K562 (cell line): ENCODE results near the gene FBXO21. TPM values are rescaled to one million over a fixed set of nuclear protein-coding genes. Genes with fewer than 3 reads are reported as not detected.

Source experiments
- ATAC-seq: fragments of 200-7000 bp; cut with Tn5 transposase; 3 replicates; pipeline ENCODE4 v1.9.1; 2020; ENCODE audit warnings: moderate library complexity
- BruUV-seq: library from RNA; stranded (reverse); fragments of 400-500 nt; replicated peaks from 2 replicates; lab custom pipeline; 2021; lab: Mats Ljungman, UMichigan
- CTCF ChIA-PET: fragments of 300-600 bp; formaldehyde crosslinking; extraction: SDS; loops from one replicate; lab custom pipeline; 2021; ENCODE audit warnings: low intra/inter-chr PET ratio; lab: Yijun Ruan, JAX
- POLR2A ChIA-PET: fragments of 300-600, 350-650 bp; sonication (Branson Sonifier 250); formaldehyde crosslinking; extraction: SDS; loops from one replicate; lab custom pipeline; 2021; ENCODE audit warnings: antibody characterized with exemption, inconsistent platforms; lab: Yijun Ruan, JAX
- DNase-seq, 4 experiments: peaks; one replicate each; pipeline versions ENCODE4 v3.0.0 to v3.0.0-alpha.2; 2011 to 2018; ENCODE audit warnings: low spot score in 3 of 4, mixed read lengths in 3 of 4; ENCODE audit errors: extremely low read depth in 1 of 4
- FAIRE-seq: peaks from 2 replicates; lab custom pipeline; 2011; peaks lifted over from hg19 to GRCh38; lab: Jason Lieb, UNC
- H2AFZ ChIP-seq: 2 replicates; pipeline ENCODE4 v1.6.0; 2011; ENCODE audit warnings: low read depth, low read length, control low read depth, inconsistent platforms
- H3K27ac ChIP-seq: fragments of 200-600 bp; 3 replicates; pipeline ENCODE4 v1.8.0; 2011; ENCODE audit warnings: low read depth, mild to moderate bottlenecking, control low read depth, inconsistent platforms, low read length, moderate library complexity, mixed read lengths; ENCODE audit errors: extremely low read depth
- H3K27me3 ChIP-seq, 2 experiments: fragments of 300-600 bp in 1 of 2; 2 replicates in 1 of 2; 3 replicates in 1 of 2; pipeline versions ENCODE4 v1.6.0 to v1.8.0; 2011; ENCODE audit warnings: inconsistent platforms in 2 of 2, low read length in 2 of 2, mild to moderate bottlenecking in 1 of 2, mixed read lengths in 1 of 2, moderate library complexity in 1 of 2; ENCODE audit not compliant: control insufficient read depth in 2 of 2, insufficient read depth in 2 of 2
- H3K36me3 ChIP-seq: fragments of 300-600 bp; 3 replicates; pipeline ENCODE4 v1.8.0; 2011; ENCODE audit warnings: mild to moderate bottlenecking, low read length, inconsistent platforms; ENCODE audit not compliant: control insufficient read depth, insufficient read depth
- H3K4me1 ChIP-seq, 2 experiments: fragments of 200-600 bp in 1 of 2; replicated peaks in 1 of 2; 2 replicates in 1 of 2; 3 replicates in 1 of 2; pipeline versions ENCODE4 v1.5.1 to v1.8.0; 2011; ENCODE audit warnings: inconsistent platforms in 2 of 2, low read length in 2 of 2, mild to moderate bottlenecking in 1 of 2, mixed read lengths in 1 of 2, moderate library complexity in 1 of 2; ENCODE audit not compliant: control insufficient read depth in 2 of 2, insufficient read depth in 2 of 2
- H3K4me2 ChIP-seq: 2 replicates; pipeline ENCODE4 v1.6.1; 2011; ENCODE audit warnings: low read length, control low read depth, inconsistent platforms, mixed read lengths; ENCODE audit not compliant: insufficient read depth
- H3K4me3 ChIP-seq: fragments of 200-600 bp; sonication (generic), shearing (Covaris generic); 2 replicates; pipeline ENCODE4 v1.5.1; 2016; ENCODE audit warnings: control low read depth, inconsistent platforms
- H3K79me2 ChIP-seq: fragments of 200-600 bp; 3 replicates; pipeline ENCODE4 v1.8.0; 2011; ENCODE audit warnings: low read length, inconsistent platforms; ENCODE audit not compliant: control insufficient read depth, insufficient read depth
- H3K9ac ChIP-seq, 2 experiments: 2 replicates each; pipeline versions ENCODE4 v1.6.0 to v1.6.1; 2011; ENCODE audit warnings: low read depth in 2 of 2, low read length in 2 of 2, control low read depth in 1 of 2, inconsistent platforms in 1 of 2, mild to moderate bottlenecking in 1 of 2, mixed read lengths in 1 of 2; ENCODE audit not compliant: insufficient read depth in 1 of 2
- H3K9me1 ChIP-seq: one replicate; pipeline ENCODE4 v1.6.0; 2011; ENCODE audit warnings: inconsistent platforms, mild to moderate bottlenecking, low read length, moderate library complexity; ENCODE audit not compliant: control insufficient read depth, insufficient read depth
- H3K9me3 ChIP-seq: replicated peaks from 2 replicates; pipeline ENCODE4 v1.5.1; 2011; ENCODE audit warnings: low read depth, low read length, inconsistent platforms; ENCODE audit not compliant: control insufficient read depth, insufficient read depth
- H4K20me1 ChIP-seq: replicated peaks from 2 replicates; pipeline ENCODE4 v1.6.1; 2011; ENCODE audit warnings: low read length, inconsistent platforms, mixed read lengths; ENCODE audit not compliant: control insufficient read depth, insufficient read depth
- JUNB ChIP-seq: fragments of 450-650 bp; formaldehyde crosslinking; conservative IDR thresholded peaks from 2 replicates; pipeline ENCODE4 v1.4.0; 2020; ENCODE audit warnings: mild to moderate bottlenecking
- NELFE ChIP-seq: IDR thresholded peaks from 2 replicates; pipeline ENCODE4 v1.6.1; 2011; ENCODE audit warnings: mild to moderate bottlenecking; ENCODE audit not compliant: insufficient read depth, insufficient read length
- PML ChIP-seq: IDR thresholded peaks from 2 replicates; pipeline ENCODE4 v1.6.1; 2012; ENCODE audit warnings: low read length, inconsistent platforms
- PRPF4 ChIP-seq: fragments of 200-400 bp; formaldehyde crosslinking; IDR thresholded peaks from one replicate; pipeline ENCODE4 v1.6.1; 2017; ENCODE audit warnings: low read length, low read depth, mild to moderate bottlenecking; ENCODE audit not compliant: insufficient read depth, poor library complexity, severe bottlenecking
- STAT5A ChIP-seq: IDR thresholded peaks from 2 replicates; pipeline ENCODE4 v1.6.1; 2012; ENCODE audit warnings: low read length, inconsistent platforms, borderline replicate concordance
- ZFX ChIP-seq: sonication (generic); formaldehyde crosslinking; IDR thresholded peaks from 2 replicates; pipeline ENCODE4 v1.8.0; 2022; ENCODE audit warnings: mild to moderate bottlenecking, missing genetic modification reagents, moderate library complexity
- ZNF133 ChIP-seq: fragments of 250-450 bp; sonication (Bioruptor Pico); IDR thresholded peaks from 2 replicates; pipeline ENCODE4 v1.4.0; 2020; ENCODE audit warnings: mild to moderate bottlenecking
- ZNF239 ChIP-seq: fragments of 250-450 bp; sonication (Bioruptor Pico); IDR thresholded peaks from 2 replicates; pipeline ENCODE4 v1.4.0; 2020; ENCODE audit warnings: mild to moderate bottlenecking
- ZNF561 ChIP-seq: fragments of 450-650 bp; formaldehyde crosslinking; conservative IDR thresholded peaks from 2 replicates; pipeline ENCODE4 v1.4.0; 2020; ENCODE audit warnings: mild to moderate bottlenecking, moderate library complexity
- ZNF766 ChIP-seq: fragments of 200-800 bp; sonication (Bioruptor generic); conservative IDR thresholded peaks from 2 replicates; pipeline ENCODE4 v1.6.1; 2016; ENCODE audit warnings: missing genetic modification characterization, missing compliant biosample characterization
- WGBS: fragments of 100-300 bp; shearing (Covaris generic); methylation state at CpG from one replicate; pipeline ENCODE4 v1.1.6; 2016; ENCODE audit warnings: low coverage, mixed read lengths; ENCODE audit not compliant: insufficient coverage; ENCODE audit errors: missing lambda C conversion rate; 5-methylcytosine and 5-hydroxymethylcytosine counted together
- in situ Hi-C: fragments of 300-500 bp; cut with MboI; formaldehyde crosslinking; loops from 4 replicates; pipeline ENCODE4 v1.15.0; 2018; ENCODE audit warnings: inconsistent platforms, mixed read lengths
- intact Hi-C: fragments of 100-400 bp; cut with micrococcal nuclease; formaldehyde crosslinking; loops from 2 replicates; pipeline ENCODE4 v1.14.2; 2022
- polyA plus RNA-seq, 8 experiments: library from polyadenylated mRNA; depleted of rRNA in 4 of 8; stranded (reverse) in 5 of 8; unstranded in 3 of 8; fragments of >200 nt; fragmentation: Nextera tagmentation in 2 of 8; fragmentation: Illumina TruSeq in 1 of 8; extraction: Ambion mirVana in 2 of 8; extraction: Trizol in 1 of 8; gene quantifications; 2 replicates each; pipeline versions ENCODE4 v1.2.1 to v1.2.3, GENCODE V29; 2011 to 2014; ENCODE audit warnings: inconsistent platforms in 1 of 8, missing spikeins in 1 of 8
- total RNA-seq, 7 experiments: library from RNA; depleted of rRNA in 6 of 7; stranded (reverse); fragments of >200 nt in 6 of 7; fragmentation: Illumina TruSeq in 2 of 7; extraction: Trizol in 2 of 7; gene quantifications; 2 replicates each; pipeline versions ENCODE4 v1.2.1 to v1.2.3, GENCODE V29; 2011 to 2021; ENCODE audit warnings: low replicate concordance in 1 of 7
- TF ChIP-seq, protein P1 (sequence below): fragments of 450-650 bp; IDR thresholded peaks from 2 replicates; pipeline ENCODE4 v1.6.1; 2017; ENCODE audit warnings: mild to moderate bottlenecking, moderate library complexity
- TF ChIP-seq, protein P2 (sequence below): sonication (generic); formaldehyde crosslinking; IDR thresholded peaks from 2 replicates; pipeline ENCODE4 v1.8.1; 2023; ENCODE audit warnings: mild to moderate bottlenecking, missing genetic modification reagents

Gene FBXO21
- total and polyA plus RNA-seq, 9 of the 15 experiments (the other 6 are each of a cell fraction or from before 2014, with no cell fraction given) = 3.0 to 50.9 (median 9.1) TPM

DNA sequence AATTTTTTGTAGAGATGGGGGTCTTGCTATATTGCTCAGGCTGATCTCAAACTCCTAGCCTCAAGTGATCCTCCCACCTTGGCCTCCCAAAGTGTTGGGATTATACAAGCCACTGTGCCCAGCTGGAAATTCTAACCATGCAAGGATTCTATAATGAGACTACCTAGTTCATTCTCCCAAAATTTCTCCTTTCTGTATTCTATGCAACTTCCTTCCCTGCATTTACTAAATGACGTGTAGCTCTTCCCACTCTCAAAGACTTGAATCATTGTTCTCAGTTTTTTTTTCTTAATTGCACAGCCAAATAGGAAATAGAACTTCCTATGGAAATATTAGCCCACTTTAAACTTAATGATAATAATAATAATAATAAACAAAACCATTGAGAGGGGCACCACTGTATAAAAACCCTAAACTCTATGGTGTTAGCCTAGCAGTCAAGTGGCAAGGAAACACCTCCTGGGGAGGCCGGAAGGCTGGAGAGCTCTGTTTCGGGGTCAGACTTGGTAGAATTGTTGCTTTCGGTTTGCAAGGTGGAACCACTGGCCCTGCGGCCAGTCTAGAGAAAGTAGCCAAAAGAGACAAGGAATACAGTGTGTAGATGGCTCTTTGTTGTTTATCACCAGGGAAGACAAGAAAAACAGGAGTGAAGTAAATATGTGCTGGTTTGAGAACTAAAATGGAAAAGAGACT, 51.1 kb downstream of the FBXO21 start:
- BruUV-seq = no TSS peak
- intact Hi-C loops (no loop called here), in situ Hi-C loops (loop anchor here (25.0 kb wide), 1 partner anchor 1177 kb away; no protein-coding TSS in a partner anchor)
- ATAC-seq = no peak
- H3K4me1 ChIP-seq = peaks cover 0 to 5% of the 10 kb centered on the region in 2 experiments; a peak in 2 of 5 replicates
- ChIA-PET POLR2A (interaction anchor here (0.7 to 1.3 kb wide), 2 partner anchors 9 to 28 kb away, joined by 3 to 4 read pairs; no protein-coding TSS in a partner anchor), CTCF (no interaction called here)
- H3K36me3 ChIP-seq = no peaks in the 10 kb centered on the region
- no peak overlapping the region for H3K4me2 ChIP-seq
- DNase-seq = no peak
- no peak overlapping the region for H3K4me3 ChIP-seq
- H3K9me3 ChIP-seq = no peaks in the 10 kb centered on the region
- WGBS = 47% methylated on average over 5 of the region's 5 CpGs
- no peak overlapping the region for H3K9ac ChIP-seq
- H3K27me3 ChIP-seq = no peaks in the 10 kb centered on the region
- H3K9me1 ChIP-seq = no peaks in the 10 kb centered on the region
- H4K20me1 ChIP-seq = no peaks in the 10 kb centered on the region
- H3K27ac ChIP-seq = no peak overlapping the region
- no peak overlapping the region for H2AFZ ChIP-seq
- no peak for TF ChIP-seq ZNF561 (CRISPR knock-in tag)
- TF ChIP-seq ZNF766 = no peak
- no peak for TF ChIP-seq PRPF4
- TF ChIP-seq JUNB (CRISPR knock-in tag) = no peak
- TF ChIP-seq NELFE = no peak
- TF ChIP-seq ZNF133 = no peak
- TF ChIP-seq, protein P1, sequence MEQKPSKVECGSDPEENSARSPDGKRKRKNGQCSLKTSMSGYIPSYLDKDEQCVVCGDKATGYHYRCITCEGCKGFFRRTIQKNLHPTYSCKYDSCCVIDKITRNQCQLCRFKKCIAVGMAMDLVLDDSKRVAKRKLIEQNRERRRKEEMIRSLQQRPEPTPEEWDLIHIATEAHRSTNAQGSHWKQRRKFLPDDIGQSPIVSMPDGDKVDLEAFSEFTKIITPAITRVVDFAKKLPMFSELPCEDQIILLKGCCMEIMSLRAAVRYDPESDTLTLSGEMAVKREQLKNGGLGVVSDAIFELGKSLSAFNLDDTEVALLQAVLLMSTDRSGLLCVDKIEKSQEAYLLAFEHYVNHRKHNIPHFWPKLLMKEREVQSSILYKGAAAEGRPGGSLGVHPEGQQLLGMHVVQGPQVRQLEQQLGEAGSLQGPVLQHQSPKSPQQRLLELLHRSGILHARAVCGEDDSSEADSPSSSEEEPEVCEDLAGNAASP = no peak
- TF ChIP-seq ZFX (CRISPR knock-in tag) = no peak
- TF ChIP-seq PML = no peak
- TF ChIP-seq, protein P2, sequence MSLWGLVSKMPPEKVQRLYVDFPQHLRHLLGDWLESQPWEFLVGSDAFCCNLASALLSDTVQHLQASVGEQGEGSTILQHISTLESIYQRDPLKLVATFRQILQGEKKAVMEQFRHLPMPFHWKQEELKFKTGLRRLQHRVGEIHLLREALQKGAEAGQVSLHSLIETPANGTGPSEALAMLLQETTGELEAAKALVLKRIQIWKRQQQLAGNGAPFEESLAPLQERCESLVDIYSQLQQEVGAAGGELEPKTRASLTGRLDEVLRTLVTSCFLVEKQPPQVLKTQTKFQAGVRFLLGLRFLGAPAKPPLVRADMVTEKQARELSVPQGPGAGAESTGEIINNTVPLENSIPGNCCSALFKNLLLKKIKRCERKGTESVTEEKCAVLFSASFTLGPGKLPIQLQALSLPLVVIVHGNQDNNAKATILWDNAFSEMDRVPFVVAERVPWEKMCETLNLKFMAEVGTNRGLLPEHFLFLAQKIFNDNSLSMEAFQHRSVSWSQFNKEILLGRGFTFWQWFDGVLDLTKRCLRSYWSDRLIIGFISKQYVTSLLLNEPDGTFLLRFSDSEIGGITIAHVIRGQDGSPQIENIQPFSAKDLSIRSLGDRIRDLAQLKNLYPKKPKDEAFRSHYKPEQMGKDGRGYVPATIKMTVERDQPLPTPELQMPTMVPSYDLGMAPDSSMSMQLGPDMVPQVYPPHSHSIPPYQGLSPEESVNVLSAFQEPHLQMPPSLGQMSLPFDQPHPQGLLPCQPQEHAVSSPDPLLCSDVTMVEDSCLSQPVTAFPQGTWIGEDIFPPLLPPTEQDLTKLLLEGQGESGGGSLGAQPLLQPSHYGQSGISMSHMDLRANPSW (CRISPR knock-in tag) = no peak
- TF ChIP-seq STAT5A = no peak
- no peak for TF ChIP-seq ZNF239
- no peak for FAIRE-seq
- H3K79me2 ChIP-seq = no peaks in the 10 kb centered on the region
